Measurements from ENCODE around the gene SNX27. TPM values are rescaled to one million over a fixed set of nuclear protein-coding genes. Genes with fewer than 3 reads are reported as not detected.

Gene SNX27
- total RNA-seq, 3 donors from 2014 or later: 25.5 to 59.0 (median 34.8) TPM

DNA sequence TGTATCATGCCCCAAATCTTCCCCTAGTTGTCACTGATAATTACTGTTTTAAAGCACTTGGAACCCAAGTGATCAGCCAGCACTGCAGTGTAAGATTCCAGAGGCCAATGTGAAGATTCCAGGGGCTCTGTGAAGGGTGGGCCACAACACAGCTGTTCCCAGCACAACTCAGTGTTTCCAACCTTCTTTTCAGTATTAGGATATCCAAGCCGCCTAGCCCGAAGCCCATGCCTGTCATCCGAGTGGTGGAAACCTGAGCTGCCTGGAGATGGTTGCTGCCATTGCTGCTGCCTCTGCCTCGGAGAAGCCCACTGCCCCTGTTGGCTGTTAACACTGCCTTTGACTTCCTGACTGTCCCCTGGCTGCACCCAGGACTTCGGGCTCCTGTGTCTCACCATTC, 30.4 kb upstream of the SNX27 start:
- intact Hi-C loops (cut with DNase I, micrococcal nuclease): no loop called here
- DNase-seq (no peak), ATAC-seq (no peak)
- TF ChIP-seq, protein P1, sequence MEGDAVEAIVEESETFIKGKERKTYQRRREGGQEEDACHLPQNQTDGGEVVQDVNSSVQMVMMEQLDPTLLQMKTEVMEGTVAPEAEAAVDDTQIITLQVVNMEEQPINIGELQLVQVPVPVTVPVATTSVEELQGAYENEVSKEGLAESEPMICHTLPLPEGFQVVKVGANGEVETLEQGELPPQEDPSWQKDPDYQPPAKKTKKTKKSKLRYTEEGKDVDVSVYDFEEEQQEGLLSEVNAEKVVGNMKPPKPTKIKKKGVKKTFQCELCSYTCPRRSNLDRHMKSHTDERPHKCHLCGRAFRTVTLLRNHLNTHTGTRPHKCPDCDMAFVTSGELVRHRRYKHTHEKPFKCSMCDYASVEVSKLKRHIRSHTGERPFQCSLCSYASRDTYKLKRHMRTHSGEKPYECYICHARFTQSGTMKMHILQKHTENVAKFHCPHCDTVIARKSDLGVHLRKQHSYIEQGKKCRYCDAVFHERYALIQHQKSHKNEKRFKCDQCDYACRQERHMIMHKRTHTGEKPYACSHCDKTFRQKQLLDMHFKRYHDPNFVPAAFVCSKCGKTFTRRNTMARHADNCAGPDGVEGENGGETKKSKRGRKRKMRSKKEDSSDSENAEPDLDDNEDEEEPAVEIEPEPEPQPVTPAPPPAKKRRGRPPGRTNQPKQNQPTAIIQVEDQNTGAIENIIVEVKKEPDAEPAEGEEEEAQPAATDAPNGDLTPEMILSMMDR (IDR thresholded peaks at IDR 0.05): no peak
- Histone ChIP-seq H3K4me1 (ENCODE audit: low read depth) (no peaks in the 10 kb centered on the region), H3K36me3 (ENCODE audit: low read depth) (peaks cover 10% of the 10 kb centered on the region), H3K4me3 (no peak overlapping the region), H3K9me3 (no peaks in the 10 kb centered on the region)

DNA sequence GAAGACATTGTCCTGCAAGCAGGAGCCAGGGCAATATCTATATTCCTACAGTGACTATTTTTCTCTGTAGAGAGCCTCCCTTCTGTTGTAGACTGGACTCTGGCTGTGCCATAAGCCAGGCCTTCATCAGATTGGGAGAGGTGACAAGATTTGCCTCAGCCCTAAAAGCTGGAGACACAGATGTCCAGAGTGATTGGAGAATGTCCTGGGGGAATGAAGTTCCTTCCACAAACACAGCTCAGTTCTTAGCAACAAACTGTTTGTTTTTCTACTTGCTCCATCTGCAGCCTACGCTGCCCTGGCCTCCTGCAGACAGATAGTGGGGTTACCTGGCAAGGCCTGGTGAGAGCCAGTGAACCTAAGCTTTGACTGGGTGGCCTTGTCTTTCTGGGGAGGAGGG, 29.9 kb upstream of the SNX27 start:
- no peak for ATAC-seq
- intact Hi-C loops (cut with DNase I, micrococcal nuclease): no loop called here
- Histone ChIP-seq H3K36me3 (ENCODE audit: low read depth) (peaks cover 10% of the 10 kb centered on the region), H3K9me3 (no peaks in the 10 kb centered on the region), H3K4me3 (no peak overlapping the region), H3K4me1 (ENCODE audit: low read depth) (no peaks in the 10 kb centered on the region)
- no peak for DNase-seq
- TF ChIP-seq, protein P1 (IDR thresholded peaks at IDR 0.05): no peak

GRCh38 chr1:151583796-151584195, 28.1 kb upstream of the SNX27 start:
- no peak overlapping the region for H3K4me3 ChIP-seq
- TF ChIP-seq, protein P1 (IDR thresholded peaks at IDR 0.05): no peak
- no peaks in the 10 kb centered on the region for H3K9me3 ChIP-seq
- intact Hi-C loops (cut with DNase I, micrococcal nuclease): no loop called here
- ATAC-seq: no peak
- peaks cover 8% of the 10 kb centered on the region for H3K36me3 ChIP-seq (ENCODE audit: low read depth)
- no peaks in the 10 kb centered on the region for H3K4me1 ChIP-seq (ENCODE audit: low read depth)
- no peak for DNase-seq

DNA sequence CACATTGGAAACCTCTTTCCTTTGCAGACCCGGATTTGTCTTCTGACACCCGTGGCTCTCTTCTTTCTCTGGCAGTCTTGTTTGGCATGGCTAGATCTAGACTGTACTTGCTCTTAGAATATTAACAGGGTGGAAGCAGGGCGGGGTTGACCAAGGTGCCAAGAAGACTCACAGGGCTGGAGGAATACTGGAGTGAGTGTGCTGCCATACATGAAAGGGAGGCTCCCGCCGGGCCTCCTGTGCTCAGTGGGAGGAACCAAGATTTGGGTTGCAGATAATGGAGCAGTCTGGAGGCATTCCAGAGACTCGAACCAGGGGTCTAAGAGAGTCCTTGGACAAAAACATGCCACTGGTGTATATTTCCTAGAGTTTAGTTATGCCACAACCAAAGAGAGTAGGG, 27.6 kb upstream of the SNX27 start:
- TF ChIP-seq, protein P1 (IDR thresholded peaks at IDR 0.05): no peak
- ATAC-seq (peak; percentile 80), DNase-seq (peak in 2 of 3 donors; percentile 35 to 67)
- Histone ChIP-seq H3K4me3 (no peak overlapping the region), H3K9me3 (no peaks in the 10 kb centered on the region), H3K4me1 (ENCODE audit: low read depth) (no peaks in the 10 kb centered on the region), H3K36me3 (ENCODE audit: low read depth) (peaks cover 4% of the 10 kb centered on the region)
- intact Hi-C loops (cut with DNase I, micrococcal nuclease): no loop called here

- ATAC-seq: no peak
- intact Hi-C loops (cut with DNase I, micrococcal nuclease): no loop called here
Measured at GRCh38 chr1:151584780-151585179, 27.1 kb upstream of the SNX27 start.

More at GRCh38 chr1:151584780-151585179, 27.1 kb upstream of the SNX27 start:
- H3K36me3 ChIP-seq (ENCODE audit: low read depth): no peaks in the 10 kb centered on the region
- H3K4me1 ChIP-seq (ENCODE audit: low read depth): no peaks in the 10 kb centered on the region
- TF ChIP-seq, protein P1 (IDR thresholded peaks at IDR 0.05): no peak
- H3K4me3 ChIP-seq: no peak overlapping the region
- no peak for DNase-seq
- no peaks in the 10 kb centered on the region for H3K9me3 ChIP-seq
